ENCODE data around the gene RBMS3. TPM values are rescaled to one million over a fixed set of nuclear protein-coding genes. Genes with fewer than 3 reads are reported as not detected.
A peak's percentile ranks its signal among the peaks of the same experiment; 100 is the strongest.

The RBMS3 gene
- total RNA-seq, 1 experiment from 2014 or later: 0.42 TPM

DNA sequence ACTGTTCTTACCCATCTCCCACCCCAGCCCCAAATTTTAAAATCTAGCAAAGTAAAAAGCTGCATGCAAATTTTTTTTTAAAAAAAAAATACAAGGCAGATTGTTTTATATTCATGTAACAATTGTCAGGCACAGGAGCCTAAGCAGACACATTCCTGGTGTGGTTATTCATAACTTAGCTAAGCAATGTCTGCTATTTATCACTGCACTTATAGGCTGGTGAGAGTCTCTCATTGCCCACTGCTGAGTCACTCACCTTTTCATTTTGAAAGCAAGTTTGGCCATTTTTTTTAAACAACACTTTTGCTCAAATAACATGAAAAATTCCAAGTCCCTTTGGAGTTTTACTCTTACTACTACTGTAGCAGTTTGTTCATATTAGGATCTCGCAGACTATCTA is 413.9 kb downstream of the RBMS3 start:
- H3K27ac ChIP-seq (ENCODE audit: low read depth, low read length): no peak overlapping the region; the same call in 1 of the 2 replicates
- H2AFZ ChIP-seq (ENCODE audit: low read depth, low read length, poor library complexity, severe bottlenecking): peak overlapping the region; percentile 46
- peaks cover 7 to 26% of the 10 kb centered on the region in 2 experiments for H3K4me1 ChIP-seq (ENCODE audit: control insufficient read depth in 1 of 2, insufficient read depth in 2 of 2, low read length in 2 of 2)
- no peaks in the 10 kb centered on the region for H3K9me3 ChIP-seq (ENCODE audit: control insufficient read depth in 1 of 2, insufficient read depth in 1 of 2, low read depth in 1 of 2, low read length in 2 of 2)
- no TSS peak for BruUV-seq (replicated peaks)
- peak; percentile 90 for ATAC-seq
- RAD21 ChIA-PET (ENCODE audit: low non-redundant PET in 1 of 2, low total read pairs in 2 of 2, uncharacterized antibody in 2 of 2, unreplicated experiment in 2 of 2): no interaction called here
- peak overlapping the region; percentile 45 for H3K4me2 ChIP-seq (ENCODE audit: low read length)
- CTCF ChIA-PET: no interaction called here
- POLR2A ChIA-PET: no interaction called here
- H4K20me1 ChIP-seq (ENCODE audit: insufficient read depth): no peaks in the 10 kb centered on the region
- no peak overlapping the region for H3K9ac ChIP-seq (ENCODE audit: low read length)
- TF ChIP-seq CEBPB (IDR thresholded peaks at IDR 0.05; ENCODE audit: low read depth) (peak; percentile 47; the same call in 1 of the 2 replicates), JUND (IDR thresholded peaks at IDR 0.05) (peak; percentile 49; the same call in 1 of the 2 replicates), POLR2AphosphoS5 (IDR thresholded peaks at IDR 0.05; ENCODE audit: low read depth, low read length) (no peak), FOSL1 (IDR thresholded peaks at IDR 0.05; ENCODE audit: low read depth) (peak; percentile 60), SP1 (IDR thresholded peaks at IDR 0.05; ENCODE audit: low read depth) (peak; percentile 42)
- H3K9me2 ChIP-seq (ENCODE audit: insufficient read depth): no peaks in the 10 kb centered on the region
- H3K27me3 ChIP-seq (ENCODE audit: insufficient read depth, low read length): no peaks in the 10 kb centered on the region
- H3K79me2 ChIP-seq (ENCODE audit: insufficient read depth, low read length): no peaks in the 10 kb centered on the region
- no peak overlapping the region; a peak in 1 of 4 replicates for H3K4me3 ChIP-seq (replicated peaks in 1 of 2; ENCODE audit: low read depth in 1 of 2, low read length in 2 of 2)
- peak; percentile 42 for DNase-seq (ENCODE audit: low read depth, low spot score)
- intact Hi-C loops (cut with micrococcal nuclease): no loop called here
- H3K36me3 ChIP-seq (ENCODE audit: control insufficient read depth in 1 of 2, insufficient read depth in 2 of 2, low read length in 2 of 2): no peaks in the 10 kb centered on the region

DNA sequence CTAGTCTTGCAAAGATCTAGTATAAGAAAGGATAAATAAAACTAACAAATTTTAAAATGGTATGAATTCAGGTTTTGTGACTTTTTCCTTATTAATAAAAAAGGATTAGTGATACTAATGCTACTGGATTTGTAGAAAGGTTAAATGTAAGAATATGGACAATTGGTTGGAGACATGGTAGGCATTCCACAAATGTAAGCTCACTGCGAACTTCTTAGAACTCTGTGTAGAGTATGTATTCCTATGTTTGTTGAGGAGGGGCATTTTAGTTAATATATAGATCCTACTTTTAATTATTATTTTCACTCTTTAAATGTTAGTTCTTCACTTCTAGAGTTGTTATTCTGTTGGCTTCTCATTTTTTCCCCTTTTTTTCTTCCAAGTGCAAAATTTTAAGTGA is 414.3 kb downstream of the RBMS3 start:
- ATAC-seq: no peak
- H3K4me1 ChIP-seq (ENCODE audit: control insufficient read depth in 1 of 2, insufficient read depth in 2 of 2, low read length in 2 of 2): peaks cover 7 to 26% of the 10 kb centered on the region in 2 experiments
- intact Hi-C loops (cut with micrococcal nuclease): no loop called here
- H3K4me3 ChIP-seq (replicated peaks in 1 of 2; ENCODE audit: low read depth in 1 of 2, low read length in 2 of 2): no peak overlapping the region
- no peak overlapping the region; the same call in 1 of the 2 replicates for H3K27ac ChIP-seq (ENCODE audit: low read depth, low read length)
- no peak for DNase-seq (ENCODE audit: low read depth, low spot score)
- BruUV-seq (replicated peaks): no TSS peak
- no peaks in the 10 kb centered on the region for H3K9me3 ChIP-seq (ENCODE audit: control insufficient read depth in 1 of 2, insufficient read depth in 1 of 2, low read depth in 1 of 2, low read length in 2 of 2)
- H3K4me2 ChIP-seq (ENCODE audit: low read length): peak overlapping the region; percentile 45
- H3K9ac ChIP-seq (ENCODE audit: low read length): no peak overlapping the region
- H3K9me2 ChIP-seq (ENCODE audit: insufficient read depth): no peaks in the 10 kb centered on the region
- no peaks in the 10 kb centered on the region for H4K20me1 ChIP-seq (ENCODE audit: insufficient read depth)
- CTCF ChIA-PET: no interaction called here
- RAD21 ChIA-PET (ENCODE audit: low non-redundant PET in 1 of 2, low total read pairs in 2 of 2, uncharacterized antibody in 2 of 2, unreplicated experiment in 2 of 2): no interaction called here
- H3K27me3 ChIP-seq (ENCODE audit: insufficient read depth, low read length): no peaks in the 10 kb centered on the region
- no peaks in the 10 kb centered on the region for H3K79me2 ChIP-seq (ENCODE audit: insufficient read depth, low read length)
- H3K36me3 ChIP-seq (ENCODE audit: control insufficient read depth in 1 of 2, insufficient read depth in 2 of 2, low read length in 2 of 2): no peaks in the 10 kb centered on the region
- peak overlapping the region; percentile 46 for H2AFZ ChIP-seq (ENCODE audit: low read depth, low read length, poor library complexity, severe bottlenecking)
- POLR2A ChIA-PET: no interaction called here
- no peak for TF ChIP-seq TCF7L2 (IDR thresholded peaks at IDR 0.05; ENCODE audit: borderline replicate concordance, extremely low read depth, insufficient read depth, insufficient read length)
- no peak for TF ChIP-seq SRF (IDR thresholded peaks at IDR 0.05; ENCODE audit: low read depth)
- TF ChIP-seq, protein P1, sequence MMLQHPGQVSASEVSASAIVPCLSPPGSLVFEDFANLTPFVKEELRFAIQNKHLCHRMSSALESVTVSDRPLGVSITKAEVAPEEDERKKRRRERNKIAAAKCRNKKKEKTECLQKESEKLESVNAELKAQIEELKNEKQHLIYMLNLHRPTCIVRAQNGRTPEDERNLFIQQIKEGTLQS (IDR thresholded peaks at IDR 0.05): no peak
- no peak for TF ChIP-seq SP1 (IDR thresholded peaks at IDR 0.05; ENCODE audit: low read depth)
- TF ChIP-seq, protein P2, sequence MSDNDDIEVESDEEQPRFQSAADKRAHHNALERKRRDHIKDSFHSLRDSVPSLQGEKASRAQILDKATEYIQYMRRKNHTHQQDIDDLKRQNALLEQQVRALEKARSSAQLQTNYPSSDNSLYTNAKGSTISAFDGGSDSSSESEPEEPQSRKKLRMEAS (IDR thresholded peaks at IDR 0.05): no peak
- no peak for TF ChIP-seq POLR2AphosphoS5 (IDR thresholded peaks at IDR 0.05; ENCODE audit: low read depth, low read length)
- TF ChIP-seq, protein P3, sequence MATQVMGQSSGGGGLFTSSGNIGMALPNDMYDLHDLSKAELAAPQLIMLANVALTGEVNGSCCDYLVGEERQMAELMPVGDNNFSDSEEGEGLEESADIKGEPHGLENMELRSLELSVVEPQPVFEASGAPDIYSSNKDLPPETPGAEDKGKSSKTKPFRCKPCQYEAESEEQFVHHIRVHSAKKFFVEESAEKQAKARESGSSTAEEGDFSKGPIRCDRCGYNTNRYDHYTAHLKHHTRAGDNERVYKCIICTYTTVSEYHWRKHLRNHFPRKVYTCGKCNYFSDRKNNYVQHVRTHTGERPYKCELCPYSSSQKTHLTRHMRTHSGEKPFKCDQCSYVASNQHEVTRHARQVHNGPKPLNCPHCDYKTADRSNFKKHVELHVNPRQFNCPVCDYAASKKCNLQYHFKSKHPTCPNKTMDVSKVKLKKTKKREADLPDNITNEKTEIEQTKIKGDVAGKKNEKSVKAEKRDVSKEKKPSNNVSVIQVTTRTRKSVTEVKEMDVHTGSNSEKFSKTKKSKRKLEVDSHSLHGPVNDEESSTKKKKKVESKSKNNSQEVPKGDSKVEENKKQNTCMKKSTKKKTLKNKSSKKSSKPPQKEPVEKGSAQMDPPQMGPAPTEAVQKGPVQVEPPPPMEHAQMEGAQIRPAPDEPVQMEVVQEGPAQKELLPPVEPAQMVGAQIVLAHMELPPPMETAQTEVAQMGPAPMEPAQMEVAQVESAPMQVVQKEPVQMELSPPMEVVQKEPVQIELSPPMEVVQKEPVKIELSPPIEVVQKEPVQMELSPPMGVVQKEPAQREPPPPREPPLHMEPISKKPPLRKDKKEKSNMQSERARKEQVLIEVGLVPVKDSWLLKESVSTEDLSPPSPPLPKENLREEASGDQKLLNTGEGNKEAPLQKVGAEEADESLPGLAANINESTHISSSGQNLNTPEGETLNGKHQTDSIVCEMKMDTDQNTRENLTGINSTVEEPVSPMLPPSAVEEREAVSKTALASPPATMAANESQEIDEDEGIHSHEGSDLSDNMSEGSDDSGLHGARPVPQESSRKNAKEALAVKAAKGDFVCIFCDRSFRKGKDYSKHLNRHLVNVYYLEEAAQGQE (IDR thresholded peaks at IDR 0.05; ENCODE audit: low read depth): no peak
- TF ChIP-seq ZFX (IDR thresholded peaks at IDR 0.05): no peak
- TF ChIP-seq JUND (IDR thresholded peaks at IDR 0.05): no peak
- TF ChIP-seq, protein P4, sequence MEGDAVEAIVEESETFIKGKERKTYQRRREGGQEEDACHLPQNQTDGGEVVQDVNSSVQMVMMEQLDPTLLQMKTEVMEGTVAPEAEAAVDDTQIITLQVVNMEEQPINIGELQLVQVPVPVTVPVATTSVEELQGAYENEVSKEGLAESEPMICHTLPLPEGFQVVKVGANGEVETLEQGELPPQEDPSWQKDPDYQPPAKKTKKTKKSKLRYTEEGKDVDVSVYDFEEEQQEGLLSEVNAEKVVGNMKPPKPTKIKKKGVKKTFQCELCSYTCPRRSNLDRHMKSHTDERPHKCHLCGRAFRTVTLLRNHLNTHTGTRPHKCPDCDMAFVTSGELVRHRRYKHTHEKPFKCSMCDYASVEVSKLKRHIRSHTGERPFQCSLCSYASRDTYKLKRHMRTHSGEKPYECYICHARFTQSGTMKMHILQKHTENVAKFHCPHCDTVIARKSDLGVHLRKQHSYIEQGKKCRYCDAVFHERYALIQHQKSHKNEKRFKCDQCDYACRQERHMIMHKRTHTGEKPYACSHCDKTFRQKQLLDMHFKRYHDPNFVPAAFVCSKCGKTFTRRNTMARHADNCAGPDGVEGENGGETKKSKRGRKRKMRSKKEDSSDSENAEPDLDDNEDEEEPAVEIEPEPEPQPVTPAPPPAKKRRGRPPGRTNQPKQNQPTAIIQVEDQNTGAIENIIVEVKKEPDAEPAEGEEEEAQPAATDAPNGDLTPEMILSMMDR (IDR thresholded peaks at IDR 0.05 in 2 of 3, conservative IDR thresholded peaks at IDR 0.05 in 1 of 3; ENCODE audit: borderline replicate concordance in 1 of 3, insufficient read depth in 1 of 3, low read depth in 2 of 3, low read length in 2 of 3): no peak
- no peak for TF ChIP-seq EZH2phosphoT487 (IDR thresholded peaks at IDR 0.05; ENCODE audit: borderline replicate concordance)
- no peak for TF ChIP-seq POLR2A (IDR thresholded peaks at IDR 0.05; ENCODE audit: borderline replicate concordance, extremely low read depth, insufficient read depth, insufficient read length)
- TF ChIP-seq ZNF274 (IDR thresholded peaks at IDR 0.05; ENCODE audit: low read depth, low read length): no peak
- TF ChIP-seq EZH2 (IDR thresholded peaks at IDR 0.05): no peak
- TF ChIP-seq CEBPB (IDR thresholded peaks at IDR 0.05; ENCODE audit: low read depth): no peak; the same call in 1 of the 2 replicates

All from HCT116 (cell line).